Stimulated activated CD4-positive, alpha-beta T cell treated with anti-CD3 and anti-CD28 coated beads, Interleukin-1b, Interleukin-23, amount 100 ng/mL, for 48 hours (primary cell): ENCODE data around the gene ABCC1.
"Not testable (repeated sequence)": the region's sequence is repeated elsewhere in the genome, so short reads cannot be mapped to it uniquely, and the experiment has no call there.

Experiments used
- DNase-seq: peaks from one replicate; pipeline ENCODE4 v3.0.0-alpha.2; 2020

Gene ABCC1

DNA sequence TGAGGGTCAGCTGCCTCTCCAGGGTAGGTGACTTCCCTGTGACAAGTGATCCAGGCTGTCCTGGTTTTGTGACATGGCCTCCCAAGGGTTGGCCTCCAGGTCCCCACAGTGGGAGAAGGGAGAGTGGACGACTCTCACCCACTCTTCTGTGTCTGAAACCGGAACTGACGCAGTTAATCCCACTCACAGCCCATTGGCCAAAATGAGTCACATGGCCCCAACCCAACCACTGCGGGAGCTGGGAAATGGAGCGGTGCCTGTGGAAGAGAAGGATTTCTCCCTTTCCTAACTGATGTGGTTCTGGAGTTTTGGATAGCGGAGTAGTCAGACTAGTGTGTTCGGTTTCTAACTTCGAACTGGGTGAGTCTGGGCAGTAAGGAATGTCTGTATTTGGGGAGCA is 194.5 kb downstream of the ABCC1 start:
- no peak for DNase-seq

DNA sequence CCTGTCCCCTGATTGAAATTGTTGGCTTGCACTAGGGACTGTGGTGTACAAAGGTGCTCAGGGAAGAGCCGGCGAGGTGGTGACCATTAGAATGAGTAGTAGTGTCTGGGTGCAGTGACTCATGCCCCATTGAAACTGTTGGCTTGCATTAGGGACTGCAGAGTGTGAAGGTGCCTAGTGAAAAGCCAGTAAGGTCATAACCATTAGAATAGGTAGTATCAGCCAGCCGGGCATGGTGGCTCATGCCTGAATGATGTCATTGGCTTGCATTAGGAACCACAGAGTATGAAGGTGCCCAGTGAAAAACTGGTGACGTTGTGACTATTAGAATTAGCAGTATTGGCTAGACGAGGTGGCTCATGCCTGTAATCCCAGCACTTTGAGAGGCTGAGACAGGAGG is 195.0 kb downstream of the ABCC1 start:
- no peak for DNase-seq

DNA sequence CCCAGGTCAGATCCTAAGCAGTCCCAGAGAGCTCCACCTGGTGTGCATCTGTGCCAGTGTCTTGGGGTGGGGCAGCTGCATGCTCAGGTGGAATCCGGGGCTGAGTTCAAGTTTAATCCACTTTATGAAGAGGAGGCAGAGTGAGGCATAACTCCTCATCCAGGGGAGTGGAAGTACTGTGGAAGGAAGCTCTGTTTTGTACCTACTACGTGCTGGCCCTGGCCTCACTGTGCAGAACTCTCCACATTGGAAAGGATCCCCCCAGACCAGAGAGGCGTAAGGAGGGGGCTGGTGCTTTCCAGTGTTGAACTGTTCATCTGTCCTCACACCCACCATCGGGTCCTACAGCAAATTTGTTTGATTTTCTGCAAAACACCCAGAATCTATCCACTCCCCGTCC is 195.9 kb downstream of the ABCC1 start:
- DNase-seq: no peak

DNA sequence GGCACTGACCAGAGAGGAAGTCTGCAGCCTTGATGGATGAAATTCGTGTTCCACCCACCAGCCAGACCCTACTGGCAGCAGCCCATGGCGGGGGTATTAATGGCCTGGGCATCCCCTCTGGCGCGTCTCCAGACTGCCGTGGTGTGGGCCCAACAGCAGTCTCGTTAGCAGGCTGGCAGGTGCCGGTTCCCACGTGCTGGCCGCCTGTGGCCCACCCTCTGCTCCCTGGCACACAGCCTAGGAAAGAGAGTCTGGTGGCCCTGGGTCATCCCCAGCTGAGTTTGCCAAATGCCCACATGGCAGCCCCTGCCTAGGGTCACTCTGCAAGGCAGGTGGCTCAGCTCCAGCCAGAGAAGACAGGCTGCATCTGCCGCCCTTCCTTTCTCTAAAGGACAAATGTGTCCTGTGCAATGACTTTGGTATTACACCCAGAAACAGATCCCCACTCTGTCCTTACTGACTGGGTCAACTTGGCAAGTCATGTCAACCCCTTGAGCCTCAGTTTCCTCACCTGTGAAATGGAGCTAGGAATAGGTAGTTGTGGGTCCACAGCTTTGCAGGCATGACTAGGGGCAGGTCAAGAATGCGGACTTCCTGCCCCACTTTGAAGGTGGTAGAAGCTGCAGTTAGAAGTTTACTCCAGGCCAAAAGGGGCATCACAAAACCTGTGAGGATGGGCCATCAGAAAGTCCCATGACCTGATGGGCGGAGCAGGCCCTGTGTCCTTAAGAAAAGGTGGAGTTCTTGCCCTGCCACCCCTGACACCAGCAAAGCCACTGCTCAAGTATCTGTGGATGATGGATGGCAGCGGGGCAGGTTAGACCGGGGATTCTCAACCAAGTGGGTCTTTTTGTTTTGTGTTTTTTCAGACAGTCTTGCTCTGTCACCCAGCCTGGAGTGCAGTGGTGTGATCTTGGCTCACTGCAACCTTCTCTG is 197.2 kb downstream of the ABCC1 start:
- no peak for DNase-seq

DNA sequence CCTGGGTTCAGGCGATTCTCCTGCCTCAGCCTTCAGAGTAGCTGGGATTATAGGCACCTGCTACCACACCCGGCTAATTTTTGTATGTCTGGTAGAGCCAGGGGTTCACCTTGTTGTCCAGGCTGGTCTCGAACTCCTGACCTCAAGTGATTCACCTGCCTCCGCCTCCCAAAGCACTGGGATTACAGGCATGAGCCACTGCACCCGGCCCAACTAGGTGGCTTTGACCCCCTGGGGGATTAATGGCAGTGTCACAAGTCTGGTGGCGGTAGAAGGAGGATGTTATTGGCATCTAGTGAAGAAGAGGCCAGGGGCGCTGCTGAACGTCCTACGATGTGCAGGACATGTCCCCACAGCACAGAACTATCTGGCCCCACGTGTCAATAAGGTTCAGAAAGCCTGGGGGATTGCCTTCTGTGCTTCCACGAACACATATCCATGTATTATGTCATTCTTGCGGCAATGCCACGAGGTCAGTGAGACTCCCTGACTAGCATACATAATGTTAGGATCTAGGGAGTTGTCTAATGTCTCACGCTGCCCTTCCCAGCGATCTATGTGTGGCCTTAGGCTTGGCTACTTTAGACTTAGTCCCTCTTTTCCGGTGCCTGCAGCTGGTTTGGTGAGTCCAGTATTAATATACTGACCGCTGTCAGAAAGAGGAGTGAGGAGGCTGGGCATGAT is 198.0 kb downstream of the ABCC1 start:
- DNase-seq: no peak

DNA sequence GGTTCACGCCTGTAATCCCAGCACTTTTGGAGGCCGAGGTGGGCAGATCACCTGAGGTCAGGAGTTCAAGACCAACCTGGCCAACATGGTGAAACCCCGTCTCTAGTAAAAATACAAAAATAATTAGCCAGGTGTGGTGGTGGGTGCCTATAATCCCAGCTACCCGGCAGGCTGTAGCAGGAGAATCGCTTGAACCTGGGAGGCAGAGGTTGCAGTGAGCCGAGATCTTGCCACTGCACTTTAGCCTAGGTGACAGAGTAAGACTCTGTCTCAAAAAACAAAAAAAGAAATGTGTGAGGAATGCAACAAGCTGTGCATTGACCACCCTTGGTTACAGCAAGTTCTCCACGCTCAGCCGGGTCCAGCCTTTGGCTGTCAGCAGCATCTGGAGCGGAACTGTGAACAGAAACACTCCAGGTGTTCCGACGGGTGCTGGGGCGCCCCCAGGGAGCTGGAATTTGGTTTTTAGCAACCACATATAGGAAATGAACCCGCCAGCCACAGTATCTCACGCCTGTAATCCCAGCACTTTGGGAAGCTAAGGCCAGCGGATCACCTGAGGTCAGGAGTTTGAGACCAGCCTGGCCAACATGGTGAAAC is 198.7 kb downstream of the ABCC1 start:
- DNase-seq: not testable (repeated sequence)

DNA sequence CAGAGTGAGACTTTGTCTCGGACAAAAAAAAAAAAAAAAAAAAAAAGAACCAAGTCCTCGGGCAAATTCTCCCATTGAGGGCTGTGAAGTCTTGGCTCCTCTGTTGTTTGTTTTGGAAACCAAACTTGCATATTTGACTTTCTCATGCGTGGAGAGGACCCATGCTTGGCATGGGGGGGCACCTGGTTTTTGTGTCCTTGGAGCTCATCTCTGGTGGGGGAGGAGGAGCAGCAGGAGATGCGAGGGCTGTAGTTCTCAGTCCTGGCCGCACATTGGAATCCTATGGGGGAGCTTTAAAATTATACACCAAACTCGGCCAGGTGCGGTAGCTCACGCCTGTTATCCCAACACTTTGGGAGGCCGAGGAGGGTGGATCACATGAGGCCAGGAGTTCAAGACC is 199.3 kb downstream of the ABCC1 start:
- no peak for DNase-seq

DNA sequence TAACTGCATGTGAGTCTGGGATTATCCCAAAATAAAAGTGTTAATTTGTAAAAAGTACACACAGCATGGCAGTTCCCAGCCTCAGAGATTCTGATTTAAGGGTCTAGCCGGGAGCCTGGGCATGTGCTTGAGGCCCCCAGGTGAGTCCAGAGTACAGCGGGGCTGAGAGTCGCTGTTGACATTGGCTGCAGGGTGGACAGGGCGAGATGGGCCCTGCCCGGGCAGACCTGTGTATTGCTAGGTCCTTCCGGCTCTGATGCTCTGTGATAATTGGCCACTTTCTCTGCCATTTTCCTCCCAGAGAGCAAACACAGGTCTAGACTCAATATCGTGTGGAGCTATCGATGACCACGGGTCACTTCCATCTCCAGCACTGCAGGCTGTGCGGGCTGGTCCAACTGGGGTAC is 200.3 kb downstream of the ABCC1 start:
- no peak for DNase-seq

DNA sequence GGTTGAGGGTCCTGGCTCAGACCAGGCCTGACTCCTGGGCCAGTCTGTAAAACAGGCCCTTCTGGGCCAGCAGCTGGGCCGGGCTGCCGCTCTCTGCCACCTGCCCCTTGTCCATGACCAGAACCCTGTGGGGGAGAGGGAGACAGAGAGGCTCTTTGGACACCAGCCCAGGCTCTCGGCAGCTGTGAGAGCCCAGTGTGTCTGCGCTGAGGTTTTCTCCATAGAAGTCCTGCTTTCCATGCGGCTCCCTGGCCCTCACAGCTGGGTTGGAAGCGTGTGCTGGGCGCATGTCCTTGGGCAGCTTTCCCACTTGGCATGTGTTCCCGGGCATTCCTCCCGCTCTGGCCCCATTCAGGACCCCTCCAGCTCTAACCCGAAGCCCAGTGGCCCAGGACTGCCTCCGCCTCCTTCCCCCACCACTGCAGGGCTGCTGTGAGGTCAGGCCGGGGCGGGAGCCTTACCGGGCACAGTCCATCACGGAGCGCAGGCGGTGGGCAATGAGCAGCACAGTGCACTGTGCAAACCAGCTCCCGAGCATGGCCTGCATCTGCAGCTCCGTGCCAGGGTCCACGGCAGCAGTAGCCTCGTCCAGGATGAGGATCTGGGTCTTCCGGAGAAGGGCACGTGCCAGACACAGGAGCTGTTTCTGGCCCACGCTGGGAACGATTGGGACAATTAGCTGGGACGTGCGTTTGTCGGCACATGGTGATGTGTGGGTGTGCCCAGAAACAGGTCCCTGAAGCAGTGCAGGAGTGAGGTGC is 200.9 kb downstream of the ABCC1 start:
- DNase-seq: no peak

DNA sequence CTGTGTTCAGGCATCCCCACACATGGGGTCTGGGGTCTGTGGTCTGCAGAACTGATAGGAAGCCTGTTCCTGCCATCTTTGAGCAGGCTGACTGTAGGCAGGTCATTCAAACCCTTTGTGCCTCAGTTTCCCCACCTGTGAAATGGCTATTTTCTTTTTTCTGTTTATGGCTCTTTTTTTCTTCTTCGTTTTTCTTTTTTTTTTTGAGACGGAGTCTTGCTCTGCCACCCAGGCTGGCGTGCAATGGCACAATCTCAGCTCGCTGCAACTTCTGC is 201.4 kb downstream of the ABCC1 start:
- DNase-seq: no peak

DNA sequence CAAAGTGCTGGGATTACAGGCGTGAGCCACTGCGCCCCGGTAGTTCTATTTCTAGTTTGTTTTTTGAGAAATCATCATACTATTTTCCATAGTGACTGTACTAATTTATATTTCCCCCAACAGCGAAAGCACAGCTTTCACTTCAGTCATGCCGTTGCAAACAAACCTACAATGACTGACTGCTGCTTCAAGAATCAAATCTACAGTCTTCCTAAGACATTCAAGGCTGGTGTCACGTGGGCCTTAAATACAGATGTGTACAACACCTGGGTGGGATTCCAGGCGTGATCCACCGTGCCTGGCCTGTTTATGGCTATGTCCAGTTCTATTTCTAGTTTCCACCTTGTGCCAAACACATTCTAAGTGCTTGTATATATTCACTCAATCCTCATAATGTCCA is 201.9 kb downstream of the ABCC1 start:
- no peak for DNase-seq

DNA sequence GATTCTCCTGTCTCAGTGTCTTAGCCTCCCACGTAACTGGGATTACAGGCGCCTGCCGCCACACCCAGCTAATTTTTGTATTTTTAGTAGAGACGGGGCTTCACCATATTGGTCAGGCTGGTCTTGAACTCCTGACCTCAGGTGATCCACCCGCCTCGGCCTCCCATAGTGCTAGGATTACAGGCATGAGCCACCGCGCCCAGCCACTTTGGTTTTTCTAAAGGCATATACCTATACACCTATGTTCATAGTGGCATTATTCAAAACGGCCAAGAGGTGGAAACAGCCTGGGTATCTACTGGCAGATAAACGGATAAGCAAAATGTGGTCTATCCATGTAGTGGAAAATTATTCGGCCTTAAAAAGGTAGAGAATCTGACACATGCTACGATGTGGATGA is 203.6 kb downstream of the ABCC1 start:
- DNase-seq: not testable (repeated sequence)

DNA sequence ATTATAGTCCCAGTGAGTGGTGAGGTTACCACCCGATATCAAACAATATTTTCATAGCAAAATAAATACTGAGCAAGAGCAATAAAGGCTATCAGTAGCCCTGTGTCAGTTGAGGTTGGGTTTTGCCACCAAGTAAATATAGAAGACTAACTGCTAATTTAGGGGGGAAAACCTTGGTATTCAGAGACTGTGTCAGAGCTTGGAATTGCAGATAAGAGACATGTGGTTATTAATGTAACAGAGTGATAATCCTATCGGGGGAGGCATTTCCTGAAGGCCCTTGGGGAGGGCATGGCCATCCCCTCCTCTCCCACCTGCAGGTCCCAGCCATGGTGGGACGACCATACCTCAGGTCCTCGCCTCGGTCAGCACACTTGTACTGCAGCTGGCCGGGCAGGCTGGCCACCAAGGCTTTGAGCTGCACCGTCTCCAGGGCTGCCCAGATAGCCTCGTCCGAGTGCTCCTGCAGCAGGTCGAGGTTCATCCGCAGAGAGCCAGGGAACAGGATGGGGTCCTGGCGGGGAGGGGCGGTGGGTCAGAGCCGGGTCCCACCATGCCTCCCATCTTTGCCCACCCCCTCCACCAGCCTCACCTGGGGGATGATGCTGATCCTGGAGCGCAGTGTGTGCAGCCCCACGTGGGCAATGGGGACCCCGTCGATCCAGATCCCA is 205.0 kb downstream of the ABCC1 start:
- DNase-seq: no peak

DNA sequence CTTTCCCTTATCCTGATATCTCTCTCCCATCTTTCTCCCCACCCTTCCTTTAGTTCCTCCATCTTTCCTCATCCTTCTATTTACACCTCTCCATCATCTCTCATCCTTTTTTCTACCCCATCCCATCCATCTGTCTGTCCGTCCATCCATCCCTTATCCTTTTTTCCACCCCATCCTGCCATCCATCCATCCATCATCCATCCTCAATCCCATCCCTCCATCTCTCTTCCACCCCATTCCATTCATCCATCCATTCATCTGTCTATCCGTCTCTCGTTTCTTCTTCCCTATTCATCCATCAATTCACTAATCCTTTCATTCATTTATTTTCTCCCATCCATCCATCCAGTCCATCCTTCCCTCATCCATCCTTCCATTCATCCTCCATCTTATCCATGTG is 205.8 kb downstream of the ABCC1 start:
- DNase-seq: no peak

DNA sequence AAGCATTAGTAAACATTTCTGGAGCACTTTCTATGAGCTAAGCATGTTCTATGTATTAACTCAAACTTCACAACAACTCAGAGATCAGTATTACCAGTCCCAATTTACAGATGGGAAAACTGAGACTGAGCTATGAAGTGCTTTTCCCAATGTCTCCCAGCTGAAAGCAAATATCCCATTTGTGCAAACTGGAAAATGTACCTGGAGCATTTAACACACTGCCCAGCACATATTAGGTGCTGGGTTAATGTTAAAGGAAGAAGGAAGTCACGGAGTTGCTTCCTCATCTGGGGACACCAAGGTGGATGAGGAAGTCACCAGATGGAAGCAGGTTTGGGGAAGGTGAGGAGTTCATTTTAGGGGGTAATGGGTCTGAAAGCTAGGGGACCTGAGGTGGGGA is 207.8 kb downstream of the ABCC1 start:
- DNase-seq: no peak

DNA sequence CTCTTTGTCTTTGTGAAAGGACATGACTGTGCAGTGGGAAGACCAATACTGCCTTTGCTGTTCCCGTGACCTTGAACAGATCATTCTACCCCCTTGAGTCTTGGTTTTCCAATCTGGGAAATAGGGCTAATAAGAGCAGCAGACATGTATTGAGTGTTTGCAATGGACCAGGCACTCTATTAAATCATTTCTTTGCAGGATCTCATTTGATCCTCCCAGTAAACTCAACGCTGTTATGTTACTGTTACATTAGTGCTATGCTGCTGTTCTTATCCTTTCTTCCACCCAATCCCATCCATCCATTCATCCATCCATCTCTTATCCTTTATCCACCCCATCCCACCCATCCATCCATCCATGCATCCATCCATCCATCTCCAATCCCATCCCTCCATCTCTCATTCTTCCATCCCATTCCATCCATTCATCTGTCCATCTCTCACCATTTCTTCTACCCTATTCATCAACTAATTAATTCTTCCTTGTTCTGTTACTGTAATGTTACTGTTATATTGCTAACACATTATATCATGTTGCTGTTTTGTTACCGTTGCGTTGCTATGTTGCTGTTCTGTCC is 208.8 kb downstream of the ABCC1 start:
- DNase-seq: no peak

DNA sequence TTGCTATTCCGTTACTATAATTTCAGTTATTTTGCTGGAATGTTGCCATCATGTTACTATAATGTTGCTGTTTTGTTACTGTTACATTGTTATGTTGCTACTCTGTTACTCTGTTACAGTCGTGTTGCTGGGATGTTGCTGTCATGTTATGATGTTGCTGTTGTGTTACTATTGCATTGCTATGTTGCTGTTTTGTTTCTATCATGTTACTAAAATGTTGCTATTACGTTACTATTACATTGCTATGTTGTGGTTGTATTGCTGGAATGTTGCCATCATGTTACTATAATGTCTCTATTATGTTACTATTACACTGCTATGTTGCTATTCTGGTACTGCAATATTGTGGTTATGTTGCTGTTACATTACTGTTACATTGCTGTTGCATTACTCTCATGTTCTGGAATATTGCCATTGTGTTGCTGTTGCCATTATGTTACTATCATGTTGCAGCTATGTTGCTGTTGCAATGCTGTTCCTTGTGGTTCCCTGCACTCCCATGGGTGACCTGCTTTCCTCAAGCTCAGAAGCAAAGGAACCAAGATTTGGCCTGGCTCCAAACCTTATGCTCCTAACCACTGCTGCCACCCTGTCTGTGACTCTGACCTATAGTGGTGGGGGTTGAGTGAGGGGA is 209.4 kb downstream of the ABCC1 start:
- no peak for DNase-seq

DNA sequence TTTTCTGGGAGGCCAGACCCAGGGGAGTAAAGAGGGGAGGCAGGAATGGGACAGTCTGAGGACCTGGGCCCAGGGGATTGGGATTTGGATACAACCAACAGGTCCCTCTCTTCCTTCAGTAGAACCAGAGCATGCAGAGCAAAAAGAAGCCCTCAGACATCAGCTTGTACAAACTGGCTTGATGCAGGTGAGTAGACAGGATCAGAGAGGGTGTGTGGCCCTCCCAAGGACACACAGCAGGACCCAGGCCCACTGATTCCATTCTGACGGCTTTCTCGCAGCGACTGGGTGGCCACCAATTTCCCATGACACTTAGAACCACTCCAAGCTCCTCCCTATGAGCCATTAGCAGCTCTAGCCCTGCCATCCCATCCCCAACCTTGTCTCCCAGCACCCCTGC is 210.2 kb downstream of the ABCC1 start:
- no peak for DNase-seq

DNA sequence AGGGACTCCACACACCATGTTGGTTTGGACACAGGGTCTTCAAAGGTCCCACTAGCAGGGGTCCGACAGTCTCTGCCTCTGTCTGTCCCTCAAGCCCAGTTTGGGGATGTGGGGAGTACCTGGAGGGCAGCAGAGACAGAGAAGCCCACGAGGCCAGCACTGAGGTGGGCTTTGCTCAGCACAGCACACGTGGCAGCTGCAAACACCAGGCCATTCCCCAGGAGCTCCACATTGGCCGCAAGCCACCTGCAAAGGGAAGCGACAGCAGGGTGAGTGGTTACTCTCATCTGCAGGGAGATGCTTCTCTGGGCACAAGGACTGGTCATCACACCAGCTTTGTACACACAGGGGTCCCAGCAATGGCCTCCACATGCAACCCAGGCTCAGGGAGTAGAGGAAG is 211.9 kb downstream of the ABCC1 start:
- no peak for DNase-seq

DNA sequence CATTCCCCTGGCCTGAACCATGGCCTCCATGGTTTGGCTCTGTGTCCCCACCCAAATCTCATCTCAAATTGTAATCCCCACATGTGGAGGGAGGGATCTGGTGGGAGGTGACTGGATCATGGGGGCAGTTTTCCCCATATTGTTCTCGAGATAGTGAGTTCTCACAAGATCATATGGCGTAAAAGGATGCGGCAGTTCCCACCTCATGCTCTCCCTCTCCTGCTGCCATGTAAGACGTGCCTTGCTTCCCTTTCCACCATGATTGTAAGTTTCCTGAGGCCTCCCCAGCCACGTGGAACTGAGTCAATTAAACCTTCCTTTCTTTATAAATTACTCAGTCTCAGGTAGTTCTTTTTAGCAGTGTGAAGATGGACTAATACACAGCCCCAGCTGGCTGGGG is 212.4 kb downstream of the ABCC1 start:
- not testable (repeated sequence) for DNase-seq

DNA sequence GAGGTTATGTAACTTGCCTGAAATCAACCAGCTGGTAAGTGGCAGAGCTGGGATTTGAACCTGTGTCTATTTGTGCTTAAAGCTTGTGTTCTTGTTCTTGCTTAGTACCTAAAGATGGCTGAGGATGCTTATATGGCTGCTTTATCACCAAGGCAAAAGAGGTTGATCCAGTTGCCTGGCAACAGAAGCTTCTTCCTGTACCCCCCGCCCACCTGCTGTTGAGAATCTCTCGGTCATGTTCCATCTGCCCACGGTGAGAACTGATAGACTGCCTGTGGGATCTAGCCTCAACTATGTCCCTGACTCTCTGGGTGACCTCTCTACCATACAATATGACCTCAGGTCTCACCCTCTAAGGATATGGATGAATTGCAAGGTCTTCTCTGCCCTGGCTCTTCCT is 213.2 kb downstream of the ABCC1 start:
- DNase-seq: no peak

DNA sequence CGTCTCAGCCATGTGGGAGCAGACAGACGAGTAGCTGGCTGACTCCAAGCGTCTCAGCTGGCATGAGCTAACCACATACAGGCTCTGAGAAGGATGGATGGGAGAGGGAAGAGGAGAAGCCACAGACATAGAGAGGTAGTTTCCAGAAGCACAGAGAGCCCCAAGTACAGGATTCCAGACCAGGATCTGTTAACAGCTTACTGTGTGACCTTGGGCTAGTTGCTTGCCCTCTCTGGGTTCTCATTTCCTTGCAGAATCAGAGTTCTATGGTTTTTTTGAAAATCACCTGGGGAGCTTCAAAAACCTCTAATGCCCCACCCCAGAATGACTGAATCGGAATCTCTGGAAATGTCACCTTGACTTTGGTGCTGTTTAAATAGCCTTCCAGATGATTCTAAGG is 213.7 kb downstream of the ABCC1 start:
- no peak for DNase-seq
